GM21529 (cell line): ENCODE results near the gene PCP2.

Source experiments
- ATAC-seq: cut with Tn5 transposase; IDR thresholded peaks from one replicate; pipeline ENCODE4 v1.9.1; 2021; ENCODE audit not compliant: unreplicated experiment

The PCP2 gene

DNA sequence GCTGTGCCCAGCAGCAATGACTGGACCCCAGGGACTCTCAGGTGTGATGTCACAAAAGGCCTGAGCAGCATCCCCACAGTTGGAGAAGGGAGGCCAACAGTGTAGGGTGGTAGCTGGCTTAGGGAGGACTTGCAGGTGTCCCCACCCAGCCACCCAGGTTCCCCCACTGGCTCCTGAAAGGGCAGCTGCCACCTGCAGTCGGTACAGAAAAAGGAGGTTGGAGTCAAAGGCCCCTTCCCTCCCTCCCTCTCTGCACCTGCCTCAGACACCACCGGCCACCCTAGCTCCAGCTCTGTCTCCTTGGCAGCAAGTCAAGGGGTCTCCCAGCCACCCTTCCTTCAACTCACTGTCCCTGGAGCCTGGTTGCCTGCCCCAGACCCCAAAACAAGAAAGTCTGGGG lies at the start of gene PCP2:
Gene PCP2 (minus strand): TSS at position 22 of the 400 bp plus-strand sequence. CDS start 262 bp downstream, outside the sequence.
- ATAC-seq, result no peak

DNA sequence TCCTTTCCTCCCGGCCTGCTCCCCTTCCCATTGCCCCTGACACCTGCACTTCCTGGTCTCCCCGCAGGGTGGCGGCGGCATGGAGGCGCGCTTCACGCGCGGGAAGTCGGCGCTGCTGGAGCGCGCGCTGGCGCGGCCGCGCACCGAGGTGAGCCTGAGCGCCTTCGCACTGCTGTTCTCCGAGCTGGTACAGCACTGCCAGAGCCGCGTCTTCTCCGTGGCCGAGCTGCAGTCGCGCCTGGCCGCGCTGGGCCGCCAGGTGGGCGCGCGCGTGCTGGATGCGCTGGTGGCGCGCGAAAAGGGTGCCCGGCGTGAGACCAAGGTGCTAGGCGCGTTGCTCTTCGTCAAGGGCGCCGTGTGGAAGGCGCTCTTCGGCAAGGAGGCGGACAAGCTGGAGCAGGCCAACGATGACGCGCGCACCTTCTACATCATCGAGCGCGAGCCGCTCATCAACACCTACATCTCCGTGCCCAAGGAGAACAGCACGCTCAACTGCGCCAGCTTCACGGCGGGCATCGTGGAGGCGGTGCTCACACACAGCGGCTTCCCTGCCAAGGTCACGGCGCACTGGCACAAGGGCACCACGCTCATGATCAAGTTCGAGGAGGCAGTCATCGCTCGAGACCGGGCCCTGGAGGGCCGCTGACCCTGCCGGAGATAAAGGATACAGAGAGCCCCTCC lies 48.8 kb upstream of the PCP2 start:
- no peak for ATAC-seq

DNA sequence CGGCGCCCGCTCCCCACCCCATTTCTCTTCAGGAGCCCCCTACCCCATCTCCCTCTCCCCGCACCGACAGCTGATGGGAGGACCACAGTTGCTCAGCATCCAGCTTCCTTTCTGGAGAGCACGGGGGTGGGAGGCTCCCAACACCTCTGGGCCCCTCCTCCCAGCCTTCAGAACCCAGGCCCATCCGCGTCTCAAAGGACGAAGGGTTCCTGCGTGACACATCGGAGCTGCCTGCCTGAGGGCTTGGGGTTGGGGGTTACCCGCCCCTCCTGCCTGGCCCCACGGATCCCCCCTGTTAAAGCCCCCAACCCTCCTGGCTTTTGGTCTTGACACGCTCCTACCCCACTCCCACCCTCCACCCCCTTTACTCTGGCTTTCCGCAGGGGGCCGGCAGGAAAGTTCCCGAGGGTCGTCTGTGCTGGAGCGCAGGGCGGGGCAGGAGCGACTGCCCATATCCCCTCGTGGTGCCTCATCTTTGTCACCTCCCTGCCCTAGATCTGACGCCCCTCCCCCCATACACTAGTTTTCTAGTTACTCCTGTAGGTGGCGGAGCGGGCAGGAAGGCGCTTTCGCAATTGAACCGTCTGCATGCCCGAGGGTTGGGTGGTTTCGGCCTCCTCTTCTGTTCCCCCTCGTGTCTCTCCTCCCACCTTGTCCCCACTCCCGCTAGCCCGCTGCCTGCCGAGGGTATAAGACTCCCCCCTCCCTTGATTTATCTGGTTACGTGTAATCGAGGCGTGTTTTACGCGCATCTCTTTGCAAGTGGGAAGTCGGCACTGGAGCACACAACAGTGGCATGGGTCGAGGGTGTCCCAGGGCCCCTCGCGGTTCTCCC lies 48.0 kb upstream of the PCP2 start:
- no peak for ATAC-seq

DNA sequence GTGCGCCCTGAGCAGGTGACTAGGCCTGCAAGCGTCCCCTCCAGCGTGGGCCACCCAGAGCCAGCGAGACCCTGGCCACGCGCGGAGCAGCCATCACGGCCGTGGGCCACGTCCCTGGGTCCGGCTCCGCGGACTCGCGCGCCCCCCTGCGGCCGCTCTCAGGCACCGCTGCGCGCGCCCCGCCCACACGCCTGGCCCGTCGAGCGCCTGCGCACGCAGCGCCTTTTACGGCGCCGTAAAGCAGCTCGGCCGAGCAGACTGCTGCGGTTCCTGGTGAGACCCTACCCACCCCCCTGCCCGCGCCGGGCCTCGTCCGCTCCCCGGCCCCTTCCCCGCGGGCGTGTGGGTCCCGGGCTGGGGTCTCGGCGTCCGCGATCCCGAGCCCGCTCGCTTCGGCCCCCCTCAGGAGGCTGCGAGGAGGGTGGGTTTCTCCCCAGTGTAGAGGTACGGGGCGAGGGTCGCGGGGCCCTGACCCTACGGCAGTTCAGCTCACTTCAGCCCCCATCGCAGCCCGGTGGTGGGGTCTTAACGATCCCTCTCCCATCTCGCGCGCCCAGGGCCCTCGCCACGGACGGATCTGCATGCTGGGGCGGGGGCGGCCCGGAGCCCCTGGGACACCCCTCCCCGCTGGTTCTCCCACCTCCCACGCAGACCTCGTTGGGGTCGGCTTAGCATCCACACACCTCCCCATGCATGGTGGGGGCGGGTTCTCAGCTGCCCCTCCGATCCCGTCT lies 47.3 kb upstream of the PCP2 start, which contains the start of gene TRAPPC5:
Gene TRAPPC5 (plus strand): TSS at position 228 of the 734 bp plus-strand sequence. CDS start 1,421 bp downstream, outside the sequence.
- no peak for ATAC-seq

DNA sequence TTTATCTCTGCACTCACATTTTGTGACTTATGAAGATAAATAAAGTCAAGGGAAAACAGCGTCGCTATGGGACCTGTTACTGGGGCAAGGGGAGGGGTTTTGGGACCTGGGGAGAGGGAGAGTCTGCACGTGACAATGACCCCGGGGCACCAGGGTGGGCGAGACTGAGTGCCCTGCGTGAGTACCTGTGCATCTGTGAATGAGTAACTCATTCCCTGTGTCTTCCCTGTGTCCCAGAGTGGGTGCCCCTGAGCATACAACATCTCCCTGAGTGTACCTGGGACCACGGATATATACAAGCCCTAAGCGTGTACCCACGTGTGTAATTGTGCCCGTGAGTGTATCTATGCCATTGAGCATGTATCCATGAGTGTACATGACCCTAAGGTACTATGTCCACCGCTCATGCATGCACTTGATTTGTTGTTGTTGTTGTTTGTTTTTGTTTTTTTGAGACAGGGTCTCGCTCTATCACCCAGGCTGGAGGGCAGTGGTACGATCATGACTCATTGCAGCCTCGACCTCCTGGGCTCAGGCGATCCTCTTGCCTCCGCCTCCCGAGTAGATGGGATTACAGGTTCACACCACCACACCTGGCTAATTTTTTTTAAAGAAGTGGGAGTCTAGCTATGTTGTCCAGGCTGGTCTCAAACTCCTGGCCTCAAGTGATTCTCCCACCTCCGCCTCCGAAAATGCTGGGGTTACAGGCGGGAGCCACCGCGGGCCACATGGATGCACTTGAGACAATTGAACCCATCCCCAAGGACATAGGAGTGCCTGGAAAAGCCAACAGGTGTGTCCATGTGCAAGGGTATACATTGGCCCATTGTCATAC lies 46.5 kb upstream of the PCP2 start:
- ATAC-seq, result no peak

DNA sequence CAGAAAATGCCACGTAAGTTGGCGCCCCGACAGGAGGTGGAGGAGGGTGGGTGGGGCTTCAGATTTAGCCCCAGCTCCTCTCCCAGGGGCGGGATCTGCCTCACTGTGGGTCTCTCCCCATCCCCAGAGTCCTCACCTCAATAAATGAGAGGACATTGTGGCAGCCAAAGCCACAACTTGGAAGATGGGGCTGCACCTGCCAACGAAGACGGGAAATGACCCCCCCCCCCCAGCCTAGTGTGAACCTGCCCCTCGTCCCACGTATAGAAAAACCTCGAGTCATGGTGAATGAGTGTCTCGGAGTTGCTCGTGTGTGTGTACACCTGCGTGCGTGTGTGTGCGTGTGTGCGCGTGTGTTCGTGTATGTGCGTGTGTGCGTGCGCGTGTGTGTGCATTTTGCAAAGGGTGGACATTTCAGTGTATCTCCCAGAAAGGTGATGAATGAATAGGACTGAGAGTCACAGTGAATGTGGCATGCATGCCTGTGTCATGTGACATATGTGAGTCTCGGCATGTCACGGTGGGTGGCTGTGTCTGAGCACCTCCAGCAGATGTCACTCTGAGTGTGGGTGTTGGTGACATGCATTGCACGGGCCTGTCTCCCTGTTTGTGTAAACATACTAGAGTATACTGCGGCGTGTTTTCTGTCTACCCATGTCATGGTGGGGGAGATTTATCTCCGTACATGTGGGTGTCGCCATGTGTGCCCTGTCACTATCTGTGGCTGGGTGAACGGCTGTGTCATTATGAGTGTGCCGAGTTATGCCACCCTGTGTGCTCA lies 45.6 kb upstream of the PCP2 start:
- no peak for ATAC-seq

DNA sequence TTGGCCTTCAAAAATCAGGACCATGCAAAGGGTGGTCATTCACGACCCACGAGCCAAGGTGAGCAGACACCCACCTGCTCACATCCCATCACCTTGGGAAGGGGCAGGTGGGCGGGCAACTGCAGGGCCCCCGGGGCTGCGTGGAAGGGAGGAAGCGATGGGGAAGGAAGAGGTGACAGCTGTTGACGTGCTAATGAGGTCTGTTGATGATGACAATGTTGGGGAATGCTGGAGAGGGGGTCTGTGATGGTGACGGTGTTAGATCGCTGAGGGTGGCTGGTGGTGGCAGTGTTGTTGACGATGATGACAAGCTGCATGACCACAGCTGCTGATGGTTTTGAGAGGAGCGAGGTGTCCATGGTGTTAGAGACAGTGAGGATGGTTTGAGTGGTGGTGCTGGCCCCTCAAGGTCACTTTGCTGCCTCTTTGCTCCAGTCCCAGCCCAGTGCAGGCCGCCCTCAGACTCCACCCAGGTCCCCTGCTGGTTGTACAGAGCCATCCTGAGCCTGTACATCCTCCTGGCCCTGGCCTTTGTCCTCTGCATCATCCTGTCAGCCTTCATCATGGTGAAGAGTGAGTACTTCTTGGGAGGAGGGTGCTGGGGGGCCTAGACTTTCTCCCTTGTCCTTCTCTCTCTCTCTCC lies 44.3 kb upstream of the PCP2 start:
- ATAC-seq, result no peak

DNA sequence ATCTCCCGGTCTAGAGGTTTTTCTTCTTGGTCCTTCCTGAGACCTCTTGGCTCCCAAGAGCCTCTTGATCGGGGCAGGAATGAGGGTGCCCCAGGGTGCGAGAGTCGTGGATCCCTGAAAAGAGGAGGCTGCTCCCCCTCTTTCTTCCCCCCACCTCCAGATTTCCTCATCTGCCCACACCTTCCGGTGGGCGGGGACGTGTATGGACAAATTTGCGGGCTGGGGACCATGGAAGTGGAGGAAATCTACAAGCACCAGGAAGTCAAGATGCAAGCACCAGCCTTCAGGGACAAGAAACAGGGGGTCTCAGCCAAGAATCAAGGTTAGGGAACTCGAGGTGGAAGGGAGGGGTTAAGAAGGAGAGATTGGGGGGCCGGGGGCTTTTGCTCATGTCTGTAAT lies 43.3 kb upstream of the PCP2 start, which contains the start of gene MCEMP1:
Gene MCEMP1 (plus strand): TSS at position 237 of the 400 bp plus-strand sequence. CDS start 31 bp downstream, at position 268.
- ATAC-seq, result no peak

DNA sequence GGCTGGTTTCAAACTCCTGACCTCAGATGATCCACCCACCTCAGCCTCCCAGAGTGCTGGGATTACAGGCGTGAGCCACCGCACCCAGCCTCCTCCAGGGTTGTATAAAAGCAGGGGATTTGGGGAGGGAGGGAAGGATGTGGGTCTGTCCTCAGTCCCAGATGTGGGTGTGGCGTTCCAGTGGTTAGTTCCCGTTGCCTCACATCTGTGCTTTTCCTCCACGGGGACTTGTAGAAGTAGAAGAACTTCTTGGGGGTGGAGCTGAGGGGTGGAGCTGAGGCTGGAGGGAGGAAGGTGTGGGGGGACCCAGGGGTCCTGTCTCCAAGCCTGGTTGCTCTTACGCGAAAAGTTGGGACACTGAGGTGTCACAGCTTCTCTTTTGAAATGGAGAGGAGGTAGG lies 42.9 kb upstream of the PCP2 start:
- ATAC-seq, result no peak

DNA sequence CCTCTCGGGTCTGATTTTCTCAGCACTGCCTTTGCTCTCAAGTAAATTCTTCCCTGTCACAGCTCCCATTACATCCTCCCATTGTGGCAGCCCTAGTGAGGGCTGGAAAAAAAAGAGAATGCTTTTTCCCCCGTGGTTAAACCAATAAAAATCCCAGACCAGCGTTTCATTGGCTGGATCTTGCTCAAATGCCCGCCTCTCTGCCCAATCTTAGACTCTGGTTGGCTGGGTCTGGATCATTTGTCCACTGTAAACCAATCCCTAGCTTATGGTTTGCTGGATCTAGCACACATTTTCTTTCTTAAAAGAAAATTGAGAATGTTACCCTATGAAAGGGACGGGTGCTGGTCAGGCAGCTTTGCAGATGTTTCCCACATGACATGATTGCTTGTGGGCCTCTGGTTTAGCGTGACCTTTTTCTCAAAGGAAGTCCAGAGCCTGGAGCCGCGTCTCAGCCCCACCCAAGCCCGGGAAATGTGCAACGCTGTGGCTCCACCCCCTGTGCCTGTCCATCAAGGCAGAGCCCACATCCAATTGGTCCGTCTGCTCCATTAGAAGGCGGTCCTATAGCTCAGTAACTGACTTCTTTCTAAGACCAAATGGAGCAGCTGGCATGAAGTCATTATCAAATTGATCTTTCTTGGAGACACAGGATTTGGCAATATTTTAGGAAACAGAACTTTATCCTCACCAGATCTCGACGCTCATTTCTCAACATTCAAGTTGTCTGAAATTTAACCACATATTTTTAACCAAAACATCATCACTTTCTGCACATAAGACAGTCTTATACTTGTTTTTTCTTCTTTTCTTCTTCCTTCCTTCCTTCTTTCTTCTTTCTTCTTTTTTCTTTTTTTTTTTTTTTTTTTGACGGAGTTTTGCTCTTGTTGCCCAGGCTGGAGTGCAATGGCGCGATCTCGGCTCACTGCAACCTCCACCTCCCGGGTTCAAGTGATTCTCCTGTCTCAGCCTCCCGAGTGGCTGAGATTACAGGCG lies 40.8 kb upstream of the PCP2 start:
- ATAC-seq, result no peak

DNA sequence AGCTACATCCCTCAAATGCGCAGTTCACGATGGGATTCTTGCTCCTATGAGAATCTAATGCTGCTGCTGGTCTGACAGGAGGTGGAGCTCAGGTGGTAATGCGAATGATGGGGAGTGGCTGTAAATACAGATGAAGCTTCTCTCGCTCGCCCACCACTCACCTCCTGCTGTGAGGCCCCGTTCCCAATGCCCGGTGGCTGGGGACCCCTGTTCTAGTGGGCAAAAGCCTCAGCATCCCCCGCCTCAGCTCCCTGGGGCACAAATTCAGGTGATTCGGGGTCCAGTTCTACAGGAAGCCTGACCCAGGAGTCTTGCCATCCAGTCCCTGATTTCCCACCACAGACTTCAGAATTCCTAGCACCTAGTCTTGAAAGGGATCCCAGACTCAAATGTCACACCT lies 39.0 kb upstream of the PCP2 start:
- ATAC-seq, result no peak

DNA sequence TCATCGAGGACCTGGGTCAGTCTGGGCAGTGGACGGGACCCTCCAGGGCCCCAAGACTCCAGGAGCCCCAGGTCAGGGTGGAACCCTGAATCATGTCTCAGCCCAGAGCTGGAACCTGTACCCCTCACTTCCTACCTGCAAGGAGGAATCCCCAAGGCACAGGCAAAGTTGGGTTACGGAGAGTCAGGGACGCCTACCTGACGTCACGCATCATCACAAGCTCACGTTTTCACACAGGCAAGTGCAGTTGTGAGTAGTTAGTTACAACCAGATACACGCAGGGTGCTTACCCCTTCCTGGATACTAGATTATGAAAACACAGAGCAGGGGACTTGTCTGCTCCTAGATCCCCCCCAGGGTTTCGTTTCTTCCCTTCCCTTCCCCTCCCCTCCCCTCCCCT lies 37.3 kb upstream of the PCP2 start:
- ATAC-seq, result no peak

DNA sequence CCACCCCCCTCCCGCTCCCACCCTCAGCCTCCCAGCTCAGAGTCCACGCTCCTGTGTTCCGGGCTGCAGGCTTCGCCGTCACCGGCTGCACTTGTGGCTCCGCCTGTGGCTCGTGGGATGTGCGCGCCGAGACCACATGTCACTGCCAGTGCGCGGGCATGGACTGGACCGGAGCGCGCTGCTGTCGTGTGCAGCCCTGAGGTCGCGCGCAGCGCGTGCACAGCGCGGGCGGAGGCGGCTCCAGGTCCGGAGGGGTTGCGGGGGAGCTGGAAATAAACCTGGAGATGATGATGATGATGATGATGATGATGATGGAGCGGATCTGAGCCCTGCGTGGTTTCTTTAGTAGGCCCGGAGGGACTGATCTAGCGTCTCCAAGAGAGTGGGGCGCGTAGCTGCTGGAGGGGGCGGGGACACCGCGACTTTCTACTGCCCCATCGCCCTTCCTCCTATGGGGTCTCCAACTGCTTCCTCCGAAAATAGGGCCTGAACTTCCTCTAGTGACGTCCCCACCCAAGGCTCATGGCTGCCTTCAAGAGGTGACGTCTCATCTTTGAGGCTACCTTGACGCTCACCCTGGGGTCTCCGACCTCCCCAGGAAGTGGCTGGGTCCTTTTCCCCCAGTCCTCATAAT lies 36.7 kb upstream of the PCP2 start:
- no peak for ATAC-seq

DNA sequence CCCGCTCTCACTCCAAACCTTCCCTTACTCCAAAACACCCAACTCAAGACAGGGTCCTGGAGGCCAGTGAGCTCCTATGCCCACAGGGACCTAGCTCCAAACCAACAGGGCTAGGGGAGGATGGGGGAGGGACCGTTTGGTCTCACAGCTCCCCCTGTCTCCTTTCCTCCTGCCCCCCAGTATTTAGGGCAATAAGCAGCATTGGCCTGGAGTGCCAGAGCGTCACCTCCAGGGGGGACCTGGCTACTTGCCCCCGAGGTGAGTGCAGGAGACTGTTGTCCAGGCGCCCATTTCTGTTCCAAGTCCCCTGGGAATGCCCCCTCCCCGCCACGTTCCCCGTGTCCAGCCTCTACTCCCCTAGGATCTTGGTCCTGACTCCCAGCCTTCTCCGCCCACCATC lies 36.1 kb upstream of the PCP2 start:
- no peak for ATAC-seq

DNA sequence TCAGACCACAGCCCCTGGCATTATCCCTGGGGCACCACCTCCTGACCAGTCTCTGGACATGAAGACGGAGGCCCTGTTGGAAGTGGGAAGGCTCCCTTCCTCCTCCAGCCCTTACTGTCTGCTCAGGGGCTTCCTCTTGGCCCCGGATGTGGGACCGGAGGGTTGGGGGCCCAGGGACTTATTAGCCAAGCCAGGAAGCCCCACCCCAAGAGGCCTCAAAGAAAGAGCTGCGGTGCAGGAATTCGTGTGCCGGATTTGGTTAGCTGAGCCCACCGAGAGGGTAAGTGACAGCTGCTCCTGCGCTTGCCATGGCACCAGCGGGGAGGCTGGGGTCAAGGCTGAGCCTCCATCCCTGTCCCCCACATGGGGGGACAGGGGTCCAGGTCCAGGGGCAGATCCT lies 35.3 kb upstream of the PCP2 start, which contains the start of gene RETN:
Gene RETN (plus strand): TSS at position 208 of the 400 bp plus-strand sequence. CDS start 278 bp downstream, outside the sequence.
- ATAC-seq, result no peak

DNA sequence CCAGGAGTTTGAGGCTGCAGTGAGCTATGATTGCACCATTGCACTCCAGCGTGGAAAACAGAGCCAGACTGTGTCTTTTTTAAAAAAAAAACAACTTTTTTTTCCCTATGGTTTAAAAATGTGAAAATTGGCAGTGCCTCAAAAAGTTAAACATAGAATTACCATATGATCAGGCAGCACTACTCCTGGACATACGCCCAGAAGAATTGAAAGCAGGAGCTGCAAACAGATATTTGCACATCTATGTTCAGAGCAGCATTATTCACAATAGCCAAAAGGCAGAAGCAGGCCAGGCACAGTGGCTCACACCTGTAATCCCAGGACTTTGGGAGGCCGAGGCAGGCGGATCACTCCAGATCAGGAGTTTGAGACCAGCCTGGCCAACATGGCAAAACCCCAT lies 31.6 kb upstream of the PCP2 start:
- ATAC-seq, result no peak

DNA sequence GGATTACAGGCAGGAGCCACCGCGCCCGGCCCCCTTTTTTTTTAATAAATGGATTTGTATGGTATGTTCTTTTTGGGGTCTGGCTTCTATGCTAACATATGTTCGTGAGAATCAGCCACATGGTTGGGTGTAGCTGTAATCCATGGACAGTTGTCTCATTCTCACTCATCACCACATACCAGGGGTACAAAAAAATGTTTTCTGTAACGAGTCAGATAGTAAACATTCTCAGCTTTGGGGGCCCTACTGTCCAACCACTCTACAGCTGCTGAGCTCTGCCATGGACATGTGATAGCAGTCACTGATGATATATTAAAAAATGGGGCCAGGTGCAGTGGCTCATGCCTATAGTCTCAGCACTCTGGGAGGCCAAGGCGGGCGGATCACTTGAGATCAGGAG lies 30.2 kb upstream of the PCP2 start:
- ATAC-seq, result no peak

DNA sequence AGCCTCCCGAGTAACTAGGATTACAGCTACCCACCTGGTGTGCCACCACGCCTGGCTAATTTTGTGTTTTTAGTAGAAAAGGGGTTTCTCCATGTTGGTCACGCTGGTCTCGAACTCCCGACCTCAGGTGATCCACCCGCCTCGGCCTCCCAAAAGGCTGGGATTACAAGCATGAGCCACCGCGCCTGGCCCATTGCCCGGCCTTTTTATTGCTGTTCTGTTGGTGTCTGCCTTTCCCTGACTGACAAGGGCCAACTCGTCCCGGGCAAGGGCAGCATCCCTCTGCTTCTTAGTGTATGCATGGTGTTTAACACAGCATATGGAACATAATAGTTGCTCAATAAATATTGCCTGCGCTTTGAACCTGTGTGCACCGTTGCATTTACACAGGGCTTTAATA lies 29.1 kb upstream of the PCP2 start:
- ATAC-seq, result no peak
